ENCODE data around the gene MYRF. TPM values are rescaled to one million over a fixed set of nuclear protein-coding genes. Genes with fewer than 3 reads are reported as not detected.

MYRF gene
- total RNA-seq, 4 donors from 2014 or later: 0.24 to 2.8 (median 0.83) TPM

GRCh38 chr11:61768376-61769076, 16.1 kb downstream of the MYRF start:
- Histone ChIP-seq H3K4me1 (no peaks in the 10 kb centered on the region), H3K27me3 (peaks cover 14% of the 10 kb centered on the region), H3K36me3 (no peaks in the 10 kb centered on the region), H3K4me3 (no peak overlapping the region), H3K9me3 (no peaks in the 10 kb centered on the region), H3K27ac (no peak overlapping the region)
- DNase-seq (ENCODE audit: low spot score in 2 of 2): no peak
- TF ChIP-seq EP300 (IDR thresholded peaks at IDR 0.05): no peak
- no peak for TF ChIP-seq POLR2AphosphoS5 (IDR thresholded peaks at IDR 0.05)
- TF ChIP-seq, protein P1, sequence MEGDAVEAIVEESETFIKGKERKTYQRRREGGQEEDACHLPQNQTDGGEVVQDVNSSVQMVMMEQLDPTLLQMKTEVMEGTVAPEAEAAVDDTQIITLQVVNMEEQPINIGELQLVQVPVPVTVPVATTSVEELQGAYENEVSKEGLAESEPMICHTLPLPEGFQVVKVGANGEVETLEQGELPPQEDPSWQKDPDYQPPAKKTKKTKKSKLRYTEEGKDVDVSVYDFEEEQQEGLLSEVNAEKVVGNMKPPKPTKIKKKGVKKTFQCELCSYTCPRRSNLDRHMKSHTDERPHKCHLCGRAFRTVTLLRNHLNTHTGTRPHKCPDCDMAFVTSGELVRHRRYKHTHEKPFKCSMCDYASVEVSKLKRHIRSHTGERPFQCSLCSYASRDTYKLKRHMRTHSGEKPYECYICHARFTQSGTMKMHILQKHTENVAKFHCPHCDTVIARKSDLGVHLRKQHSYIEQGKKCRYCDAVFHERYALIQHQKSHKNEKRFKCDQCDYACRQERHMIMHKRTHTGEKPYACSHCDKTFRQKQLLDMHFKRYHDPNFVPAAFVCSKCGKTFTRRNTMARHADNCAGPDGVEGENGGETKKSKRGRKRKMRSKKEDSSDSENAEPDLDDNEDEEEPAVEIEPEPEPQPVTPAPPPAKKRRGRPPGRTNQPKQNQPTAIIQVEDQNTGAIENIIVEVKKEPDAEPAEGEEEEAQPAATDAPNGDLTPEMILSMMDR (IDR thresholded peaks at IDR 0.05): no peak
- TF ChIP-seq POLR2A (IDR thresholded peaks at IDR 0.05): no peak
- WGBS: 74% methylated on average over 9 of the region's 11 CpGs

DNA sequence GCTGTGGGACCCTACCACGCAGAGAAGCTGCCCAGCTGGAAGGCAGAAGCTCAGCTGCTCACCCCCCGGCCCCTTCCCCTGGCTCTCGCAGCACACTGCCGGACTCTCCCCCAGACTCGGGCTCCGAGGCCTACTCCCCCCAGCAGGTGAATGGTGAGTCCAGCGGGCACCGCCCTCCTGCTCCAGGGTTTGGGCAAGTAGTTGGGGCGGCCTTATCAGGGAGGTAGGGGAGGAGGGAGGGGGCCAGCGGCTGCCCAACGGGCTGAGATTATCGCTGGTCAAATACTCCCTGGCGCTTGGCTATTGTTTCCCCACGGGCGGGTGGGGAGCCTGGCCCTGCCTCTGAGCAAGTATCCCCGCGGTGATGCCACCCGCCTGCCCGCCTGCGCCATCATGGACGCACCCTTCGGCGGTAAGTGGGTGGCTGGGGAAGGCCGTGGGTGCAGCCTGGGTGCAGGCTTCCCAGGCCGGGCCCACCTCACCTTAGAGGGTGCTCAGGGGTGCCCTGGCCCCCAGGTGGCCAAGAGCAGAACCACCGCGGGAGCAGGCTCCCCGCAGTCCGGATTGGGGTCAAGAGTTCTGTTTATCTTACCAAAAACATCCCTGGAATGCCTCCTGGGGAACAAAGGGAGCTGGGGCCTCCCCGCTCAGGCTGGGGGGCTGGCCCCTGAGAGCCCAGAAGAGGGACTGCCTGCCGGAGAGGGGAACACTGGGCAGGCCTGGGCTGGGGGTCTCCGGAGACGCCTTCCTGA, 16.9 kb downstream of the MYRF start:
- H3K4me3 ChIP-seq: no peak overlapping the region
- no peak for TF ChIP-seq POLR2AphosphoS5 (IDR thresholded peaks at IDR 0.05)
- TF ChIP-seq EP300 (IDR thresholded peaks at IDR 0.05): no peak
- TF ChIP-seq, protein P1 (IDR thresholded peaks at IDR 0.05): no peak
- TF ChIP-seq POLR2A (IDR thresholded peaks at IDR 0.05): no peak
- H3K9me3 ChIP-seq: no peaks in the 10 kb centered on the region
- H3K4me1 ChIP-seq: no peaks in the 10 kb centered on the region
- peaks cover 7% of the 10 kb centered on the region for H3K27me3 ChIP-seq
- no peak overlapping the region for H3K27ac ChIP-seq
- WGBS: 68% methylated on average over 12 of the region's 33 CpGs
- no peaks in the 10 kb centered on the region for H3K36me3 ChIP-seq
- no peak for DNase-seq (ENCODE audit: low spot score in 2 of 2)

GRCh38 chr11:61769946-61770683, 17.7 kb downstream of the MYRF start:
- Histone ChIP-seq H3K4me1 (no peaks in the 10 kb centered on the region), H3K27me3 (no peaks in the 10 kb centered on the region), H3K36me3 (no peaks in the 10 kb centered on the region), H3K9me3 (no peaks in the 10 kb centered on the region), H3K4me3 (no peak overlapping the region), H3K27ac (no peak overlapping the region)
- DNase-seq (ENCODE audit: low spot score in 2 of 2): no peak
- 84% methylated on average over 13 of the region's 20 CpGs for WGBS
- TF ChIP-seq, protein P1 (IDR thresholded peaks at IDR 0.05): no peak
- no peak for TF ChIP-seq POLR2A (IDR thresholded peaks at IDR 0.05)

- Histone ChIP-seq H3K4me1 (no peaks in the 10 kb centered on the region), H3K27me3 (no peaks in the 10 kb centered on the region), H3K9me3 (no peaks in the 10 kb centered on the region), H3K27ac (no peak overlapping the region), H3K36me3 (no peaks in the 10 kb centered on the region), H3K4me3 (no peak overlapping the region)
- TF ChIP-seq POLR2A (IDR thresholded peaks at IDR 0.05) (no peak), POLR2AphosphoS5 (IDR thresholded peaks at IDR 0.05) (no peak), EP300 (IDR thresholded peaks at IDR 0.05) (no peak)
- TF ChIP-seq, protein P1 (IDR thresholded peaks at IDR 0.05): no peak
- 91% methylated on average over 9 of the region's 15 CpGs for WGBS
- no peak for DNase-seq (ENCODE audit: low spot score in 2 of 2)
Observed at GRCh38 chr11:61771195-61771894, 18.9 kb downstream of the MYRF start.
